ENCODE results near the gene DOK5.
"Not testable (repeated sequence)": the region's sequence is repeated elsewhere in the genome, so short reads cannot be mapped to it uniquely, and the experiment has no call there.

DOK5 gene

DNA sequence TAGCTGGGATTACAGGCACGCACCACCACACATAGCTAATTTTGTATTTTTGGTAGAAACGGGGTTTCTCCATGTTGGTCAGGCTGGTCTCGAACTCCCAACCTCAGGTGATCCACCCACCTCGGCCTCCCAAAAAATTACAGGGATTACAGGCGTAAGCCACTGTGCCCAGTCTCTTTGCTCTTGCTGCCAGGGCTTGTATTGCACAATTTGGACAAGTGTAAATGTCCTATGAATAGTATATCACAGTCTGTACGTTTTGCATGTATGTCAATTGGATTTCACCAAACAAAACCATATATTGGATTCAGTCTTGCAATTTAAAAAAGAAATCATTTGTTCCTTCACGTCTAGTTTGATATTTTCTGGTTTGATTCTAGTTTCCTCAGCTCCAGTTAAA, 2.1 kb upstream of the DOK5 start:
- no peak for DNase-seq

DNA sequence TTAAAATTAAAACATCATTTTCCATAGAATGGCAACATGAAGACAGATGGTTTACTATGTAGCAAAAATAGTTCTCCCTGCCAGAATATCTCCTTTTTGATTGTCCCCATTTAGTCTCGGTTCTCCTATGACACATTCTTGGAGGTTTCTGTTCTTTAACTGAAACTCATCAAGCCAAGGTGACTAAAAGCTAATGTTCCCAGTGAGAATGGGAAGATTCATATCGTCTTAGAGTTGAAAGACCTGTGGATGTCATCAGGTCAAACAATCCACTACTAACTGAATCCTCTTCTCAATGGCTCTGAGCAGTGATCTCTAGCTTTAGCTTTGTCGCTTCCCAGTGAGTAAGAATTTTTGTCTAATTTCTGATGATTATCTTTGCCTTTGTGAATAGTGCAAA, 1.3 kb upstream of the DOK5 start:
- DNase-seq, result no peak

DNA sequence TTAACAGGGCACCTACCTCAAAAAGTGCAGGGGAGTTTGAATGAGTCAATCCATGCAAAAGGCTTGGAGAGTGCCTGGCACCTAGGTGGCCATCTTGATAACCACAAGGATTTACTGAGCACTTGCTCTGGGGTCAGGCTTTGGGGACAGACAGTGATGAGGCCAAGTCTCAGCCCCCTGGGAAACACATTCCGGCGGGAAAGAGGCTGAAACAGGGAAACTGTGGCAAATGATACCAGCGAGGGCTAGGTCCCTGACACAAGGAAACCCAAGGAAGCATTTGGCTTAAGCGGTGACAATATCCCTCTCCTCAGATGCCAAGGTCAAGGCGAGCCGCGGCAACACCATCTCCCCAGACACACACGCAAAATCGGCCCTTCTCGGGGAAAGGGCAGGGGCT, 527 bp upstream of the DOK5 start:
- no peak for DNase-seq

DNA sequence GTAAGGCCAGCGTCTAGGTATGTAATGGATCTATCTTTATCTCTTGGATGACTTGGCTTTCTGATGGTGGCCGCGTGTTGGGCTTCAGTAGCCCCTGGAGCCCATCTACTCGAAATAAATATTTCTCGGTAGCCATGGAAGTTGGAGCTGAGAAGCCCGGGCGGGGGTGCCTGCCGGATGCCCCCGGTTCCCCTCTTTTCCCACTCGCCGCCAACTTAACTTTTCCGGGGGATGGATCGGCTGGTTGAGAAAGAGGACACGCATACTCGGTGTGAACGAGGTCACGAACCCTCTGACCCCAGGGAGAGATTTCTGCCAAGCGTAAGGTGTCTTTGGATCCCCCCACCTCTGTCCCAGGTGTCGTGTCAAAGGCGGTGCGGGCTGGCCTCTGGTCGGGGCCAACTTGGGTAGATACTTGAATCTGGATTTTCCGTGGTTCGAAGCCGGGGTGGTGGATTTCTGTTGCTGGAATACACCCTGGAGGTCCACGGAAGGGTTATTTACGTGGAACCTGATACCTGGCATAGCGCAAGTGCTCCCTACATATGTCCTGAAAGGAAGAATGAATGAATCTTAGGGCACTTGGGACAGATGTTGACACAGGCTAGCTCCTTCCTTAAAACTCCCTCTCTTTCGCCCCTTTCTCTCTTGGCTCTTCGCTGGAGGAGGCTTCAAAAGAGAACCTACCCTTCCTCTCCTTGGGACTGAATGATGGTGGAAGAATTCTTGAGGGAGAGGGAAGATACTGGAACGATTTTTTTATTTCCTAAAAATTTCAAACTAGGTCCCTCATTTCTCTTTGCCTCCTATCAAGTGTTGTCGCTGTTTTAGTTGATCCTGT, 996 bp downstream of the DOK5 start:
- DNase-seq, result no peak

DNA sequence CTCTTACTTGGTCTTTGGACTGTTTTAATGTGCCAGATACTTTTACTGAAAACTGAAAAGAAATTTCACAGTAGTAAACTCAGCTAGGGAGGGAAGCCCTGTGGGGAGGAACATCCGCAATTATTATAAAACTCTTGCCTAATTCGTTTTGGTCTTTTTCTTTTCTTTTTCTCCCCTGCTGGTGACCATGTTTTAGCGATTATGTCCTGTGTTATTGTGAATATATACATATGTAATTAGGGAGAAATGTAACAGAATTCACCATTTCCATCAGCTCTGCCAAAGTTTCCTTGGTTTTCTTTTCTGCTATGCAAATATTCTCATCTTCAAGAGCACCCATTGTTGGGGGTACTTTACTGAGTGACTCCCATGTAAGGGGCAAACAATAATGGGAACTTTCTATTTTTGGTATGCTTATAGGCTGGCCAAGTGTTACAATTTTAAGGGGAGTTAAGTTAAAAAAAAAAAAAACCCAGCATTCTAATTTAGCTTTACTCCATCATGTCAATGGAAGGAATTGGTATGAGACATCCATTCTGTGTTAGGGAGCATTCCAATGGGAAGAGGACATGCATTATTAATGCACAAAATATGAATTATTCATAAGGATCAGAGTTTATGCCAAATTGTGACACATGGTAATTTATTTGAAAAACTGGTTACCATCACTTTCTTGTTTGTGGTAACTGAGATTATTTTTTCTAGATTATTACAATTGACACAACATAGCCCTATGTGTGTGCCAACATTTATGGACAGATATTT, 2.0 kb downstream of the DOK5 start:
- DNase-seq, result no peak

DNA sequence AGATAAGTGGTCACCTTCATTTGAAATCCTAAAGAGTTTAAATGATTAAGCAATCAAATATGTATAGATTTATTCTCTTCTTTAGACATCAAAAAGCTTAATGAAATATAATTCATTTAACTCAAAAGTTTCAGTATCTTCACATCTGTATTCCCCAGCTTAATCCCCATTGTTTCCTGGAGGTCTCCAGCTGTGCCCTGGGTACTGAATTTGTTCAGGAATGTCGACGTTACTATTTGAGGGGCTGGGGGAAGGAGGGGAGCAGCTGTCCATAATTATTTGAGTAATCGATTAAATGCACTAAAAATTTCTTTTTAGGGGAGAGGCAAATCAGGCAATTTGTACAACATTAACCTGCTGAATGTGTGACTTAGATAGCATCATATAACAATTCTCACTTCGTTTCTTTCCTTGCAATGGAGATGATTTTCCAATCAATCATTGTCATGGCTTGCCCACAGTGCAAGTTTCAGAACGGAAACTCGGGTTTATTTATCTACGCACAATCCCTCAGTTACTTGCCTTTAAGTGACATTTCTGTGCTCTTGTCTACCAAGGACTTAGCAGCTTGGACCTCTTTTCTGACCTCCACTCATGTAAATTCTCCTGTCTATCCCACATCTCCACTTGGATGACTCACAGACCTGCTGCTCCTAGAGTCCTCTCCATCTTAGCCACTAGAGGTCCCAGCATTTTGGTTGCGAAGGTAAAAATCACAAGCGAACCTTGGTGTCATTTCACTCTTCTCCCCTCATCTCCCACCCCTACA, 3.9 kb downstream of the DOK5 start:
- DNase-seq, result no peak

DNA sequence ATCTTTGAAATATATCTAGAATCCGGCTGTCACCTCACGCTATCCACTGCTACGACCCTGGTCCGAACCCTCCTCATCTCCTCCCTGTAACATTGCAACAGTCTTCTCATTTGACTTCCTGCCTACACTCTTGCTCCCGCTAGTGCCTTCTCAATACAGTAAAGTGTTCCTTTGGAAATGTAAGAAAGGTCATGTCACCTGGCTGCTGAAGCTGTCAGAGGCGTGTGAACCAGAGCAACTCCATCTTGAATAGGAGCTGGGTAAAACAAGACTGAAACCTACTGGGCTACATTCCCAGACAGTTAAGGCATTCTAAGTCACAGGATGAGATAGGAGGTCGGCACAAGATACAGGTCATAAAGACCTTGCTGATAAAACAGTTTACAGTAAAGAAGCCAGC, 4.5 kb downstream of the DOK5 start:
- DNase-seq, result not testable (repeated sequence)

DNA sequence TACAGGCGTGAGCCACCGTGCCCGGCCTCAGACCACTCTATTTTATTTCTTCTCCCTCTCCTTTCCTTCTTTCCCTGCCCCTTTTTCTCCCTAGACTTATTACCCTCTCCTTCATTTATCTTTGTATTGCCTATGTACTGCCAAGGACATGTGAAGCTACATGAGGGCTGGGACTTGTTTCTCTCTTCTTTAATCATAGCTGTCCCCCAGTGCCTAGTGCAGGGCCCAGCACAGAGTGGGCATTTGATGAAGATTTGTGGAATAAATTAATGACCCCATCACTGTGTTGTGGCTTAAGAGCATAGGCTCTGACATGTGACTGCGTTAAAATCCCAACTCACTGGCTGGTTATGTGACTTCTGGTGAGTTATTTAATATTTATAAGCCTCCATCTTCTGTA, 6.0 kb downstream of the DOK5 start:
- no peak for DNase-seq

DNA sequence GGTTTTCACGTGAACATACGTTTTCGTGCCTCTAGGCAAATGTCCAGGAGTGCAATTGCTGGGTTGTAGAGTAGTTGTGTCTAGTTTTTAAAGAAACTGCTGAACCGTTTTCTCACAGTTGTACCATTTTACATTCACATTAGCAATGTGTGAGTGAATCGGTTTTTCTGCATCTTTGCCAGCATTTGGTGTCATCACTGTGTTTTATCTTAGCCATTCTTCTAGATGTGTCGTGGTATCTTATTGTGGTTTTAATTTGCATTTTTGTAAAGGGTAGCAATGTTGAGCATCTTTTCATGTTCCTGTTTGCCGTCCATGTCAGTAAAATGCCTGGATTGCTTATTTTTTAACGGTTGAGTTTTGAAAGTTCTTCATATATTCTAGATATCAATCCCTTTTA, 10.2 kb downstream of the DOK5 start:
- DNase-seq, result no peak

DNA sequence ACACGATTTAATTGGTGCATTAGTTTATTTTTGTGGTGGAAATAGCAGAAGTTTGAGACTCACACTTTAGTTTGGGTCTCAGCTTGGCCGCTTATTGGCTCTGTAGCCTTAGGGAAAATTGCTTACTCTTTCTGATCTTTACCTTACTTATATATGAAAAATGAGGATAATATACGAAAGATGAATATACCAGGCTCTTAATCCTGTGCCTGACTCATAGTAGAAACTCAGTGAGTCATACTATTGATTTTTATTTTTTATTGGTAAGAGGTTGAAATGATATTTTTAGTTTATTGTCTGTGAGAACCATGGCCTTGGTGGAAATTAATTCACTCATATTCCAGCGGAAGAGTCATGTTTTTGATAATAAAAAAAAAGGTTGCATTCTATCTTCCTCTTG, 11.2 kb downstream of the DOK5 start:
- DNase-seq, result no peak

DNA sequence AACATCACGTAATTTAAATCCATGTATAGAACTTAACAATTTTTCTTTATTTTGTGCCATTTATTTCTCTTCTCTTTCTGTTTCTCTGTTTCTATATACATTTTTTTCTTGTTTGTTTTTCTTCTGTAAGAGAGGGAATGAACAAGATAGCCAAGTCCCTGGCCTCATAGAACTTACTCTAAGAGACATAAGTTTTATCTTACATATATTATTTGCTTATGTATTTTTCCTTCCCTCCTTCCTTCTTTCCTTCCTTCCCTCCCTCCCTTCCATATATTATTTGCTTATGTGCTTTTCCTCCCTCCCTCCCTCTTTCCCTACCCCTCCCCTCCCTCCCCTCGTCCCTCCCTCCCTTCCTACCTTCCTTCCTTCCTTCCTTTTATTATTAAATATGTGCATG, 13.0 kb downstream of the DOK5 start:
- DNase-seq, result no peak

DNA sequence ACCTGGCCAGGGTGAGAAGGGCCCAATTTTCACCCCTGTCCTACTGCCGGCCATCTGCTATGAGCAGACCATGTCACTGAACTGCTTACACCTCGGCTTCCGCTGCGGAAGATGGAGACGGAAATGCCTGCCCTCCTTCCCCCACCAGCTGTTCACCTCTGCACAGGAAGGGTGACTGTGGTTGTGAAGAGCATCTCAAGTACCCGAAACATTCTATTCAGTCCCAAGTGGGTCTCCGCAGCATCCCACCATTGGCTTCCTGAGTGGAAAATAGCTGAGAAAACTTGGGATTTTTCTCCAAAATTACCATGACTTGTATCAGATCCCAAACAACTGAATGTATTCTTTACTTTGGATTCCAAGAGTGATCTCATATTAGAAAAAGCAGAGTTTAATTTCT, 16.1 kb downstream of the DOK5 start:
- DNase-seq, result no peak

DNA sequence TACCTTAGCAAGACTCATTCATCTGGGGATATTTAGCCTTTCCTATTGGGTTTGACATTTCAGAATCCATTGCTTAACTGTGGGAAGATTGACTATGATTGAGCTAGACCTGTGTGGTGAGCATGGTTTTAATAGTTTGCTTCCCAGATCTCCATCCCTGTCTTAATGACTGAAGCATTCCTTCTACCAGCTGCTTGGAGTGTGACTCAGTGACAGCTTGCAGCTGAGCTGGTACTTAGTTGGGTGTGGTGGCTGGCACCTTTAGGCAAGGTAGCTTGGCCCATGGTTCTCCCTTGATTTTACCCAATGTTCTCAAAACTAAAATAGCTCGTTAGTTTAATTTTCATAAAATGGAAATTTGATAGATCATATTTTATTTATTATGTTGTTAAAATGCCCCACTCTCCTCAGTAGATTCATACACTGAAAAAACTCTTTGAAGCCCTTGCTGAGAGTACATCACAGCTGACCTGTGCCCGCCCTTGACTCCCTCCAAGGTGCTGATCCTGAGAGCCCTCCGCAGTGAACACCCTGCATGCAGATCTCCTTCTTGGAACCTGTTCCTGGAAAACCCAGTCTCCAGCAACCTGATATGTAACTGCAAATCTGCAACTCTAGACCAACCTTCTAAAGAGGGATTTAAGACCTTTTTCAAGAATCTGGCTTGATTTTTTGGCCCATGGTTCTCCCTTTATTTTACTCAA, 19.1 kb downstream of the DOK5 start:
- DNase-seq, result no peak

DNA sequence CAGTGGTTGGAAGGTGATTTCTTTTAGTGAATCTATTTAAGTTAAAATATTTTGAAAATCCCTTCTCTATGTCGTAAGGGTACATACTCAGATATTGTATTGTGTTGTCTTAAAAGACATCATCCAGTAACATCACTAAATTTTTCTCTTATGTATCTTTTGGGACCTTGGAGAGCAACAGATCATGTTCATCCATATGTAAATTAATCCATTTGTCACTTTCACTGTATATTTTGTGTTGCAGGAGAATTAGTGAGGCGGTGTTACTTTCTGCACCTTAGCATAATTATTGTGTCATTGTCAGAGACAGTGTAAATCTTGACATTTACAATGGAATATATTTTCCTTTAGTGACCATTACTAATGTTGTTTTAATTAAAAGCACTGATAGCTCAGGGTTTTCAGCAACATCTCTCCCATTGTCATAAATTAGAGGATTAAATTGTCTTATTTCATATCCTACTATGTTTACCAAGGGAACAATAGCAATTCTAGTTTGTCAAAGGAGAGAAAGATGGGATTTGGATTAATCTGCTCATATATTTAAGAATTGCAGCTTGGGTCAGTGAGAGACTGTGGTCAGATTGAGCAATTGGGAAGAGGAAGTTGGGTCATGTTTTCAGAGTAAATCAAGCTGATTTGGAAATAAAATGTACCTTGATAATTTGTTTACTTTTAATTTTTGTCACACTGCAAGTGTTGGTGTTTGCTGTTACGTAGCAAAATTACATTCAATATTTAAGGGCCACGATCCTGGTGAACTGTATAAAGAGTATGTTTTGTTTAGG, 22.7 kb downstream of the DOK5 start:
- no peak for DNase-seq

DNA sequence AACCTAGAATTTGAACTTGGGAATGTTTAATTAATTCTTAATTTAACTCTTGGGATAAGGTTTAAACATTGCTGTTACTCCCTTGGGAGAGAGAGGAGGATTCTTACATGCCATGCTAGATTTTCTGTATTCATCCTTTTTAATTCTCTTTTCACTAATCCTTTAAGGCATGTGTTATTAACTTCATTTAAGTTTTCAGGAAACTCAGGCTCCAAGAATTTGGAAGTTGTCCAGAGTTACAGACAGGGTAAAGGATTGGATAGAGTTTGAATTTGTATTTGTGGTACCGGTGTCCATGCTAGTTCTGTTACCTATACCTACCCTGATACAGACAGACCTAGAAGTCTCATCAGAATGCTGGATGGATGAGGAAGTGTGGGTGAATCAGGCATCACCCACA, 23.7 kb downstream of the DOK5 start:
- DNase-seq, result no peak

DNA sequence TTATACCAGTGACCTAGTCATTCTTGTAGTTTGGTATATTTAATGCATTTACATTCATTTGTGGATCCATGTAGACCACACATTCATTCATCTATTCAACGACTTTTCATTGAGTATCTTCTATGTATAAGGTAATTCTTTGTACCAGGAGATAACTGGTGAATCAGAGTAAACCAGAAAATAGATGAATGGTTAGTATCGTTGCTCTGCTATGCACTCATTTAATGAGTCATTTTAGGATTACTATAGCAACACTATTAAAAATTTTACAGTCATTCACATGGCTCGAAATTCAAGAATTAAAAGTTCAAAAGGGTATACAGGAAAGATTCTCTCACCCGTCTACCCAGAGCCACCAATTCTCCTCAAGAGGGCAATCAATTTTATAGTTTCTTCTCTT, 26.8 kb downstream of the DOK5 start:
- DNase-seq, result no peak

DNA sequence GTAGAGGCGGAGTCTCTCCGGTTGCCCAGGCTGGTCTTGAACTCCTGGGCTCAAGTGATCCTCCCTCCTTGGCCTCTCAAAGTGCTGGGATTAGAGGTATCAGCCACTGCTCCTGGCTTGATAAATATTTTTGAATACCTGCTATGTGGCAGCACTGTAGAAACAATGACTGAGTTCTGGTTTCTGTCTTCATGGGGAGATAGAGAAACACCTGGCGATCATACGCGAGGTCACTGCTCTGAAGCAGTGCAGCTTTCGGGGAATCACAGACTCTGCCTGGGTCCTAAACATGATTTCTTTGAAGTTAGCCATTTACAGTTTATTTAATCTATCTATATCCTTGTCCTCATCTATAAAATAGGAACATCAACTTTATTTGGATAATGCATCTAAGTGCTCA, 31.2 kb downstream of the DOK5 start:
- DNase-seq, result no peak

DNA sequence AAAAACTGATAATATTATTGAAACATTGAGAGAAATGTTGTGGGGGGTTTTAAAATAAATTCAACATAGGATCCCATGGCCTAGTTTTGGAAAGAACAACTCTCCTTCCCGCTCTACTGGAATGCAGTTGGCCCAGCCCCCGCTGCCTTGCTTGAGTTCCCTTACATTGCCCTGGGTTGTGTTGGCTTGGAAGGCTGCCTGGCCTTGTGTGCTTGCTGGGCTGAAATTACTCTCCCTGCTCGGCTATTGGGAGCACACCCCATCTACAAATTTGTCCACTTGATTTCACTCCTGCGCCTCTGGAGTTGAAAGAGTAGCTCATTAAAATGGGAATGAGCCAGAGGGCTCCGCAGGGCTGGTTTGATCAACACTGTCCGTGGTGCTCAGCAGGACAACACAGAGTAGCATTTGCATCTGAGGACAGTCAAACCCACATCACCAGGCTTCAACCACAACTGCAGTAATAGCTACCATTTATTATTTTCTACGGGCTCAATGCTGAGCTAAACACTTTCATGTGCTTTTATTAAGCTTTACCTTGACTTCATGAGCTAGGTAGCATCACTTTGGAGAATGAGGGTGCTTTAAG, 35.2 kb downstream of the DOK5 start:
- DNase-seq, result no peak

DNA sequence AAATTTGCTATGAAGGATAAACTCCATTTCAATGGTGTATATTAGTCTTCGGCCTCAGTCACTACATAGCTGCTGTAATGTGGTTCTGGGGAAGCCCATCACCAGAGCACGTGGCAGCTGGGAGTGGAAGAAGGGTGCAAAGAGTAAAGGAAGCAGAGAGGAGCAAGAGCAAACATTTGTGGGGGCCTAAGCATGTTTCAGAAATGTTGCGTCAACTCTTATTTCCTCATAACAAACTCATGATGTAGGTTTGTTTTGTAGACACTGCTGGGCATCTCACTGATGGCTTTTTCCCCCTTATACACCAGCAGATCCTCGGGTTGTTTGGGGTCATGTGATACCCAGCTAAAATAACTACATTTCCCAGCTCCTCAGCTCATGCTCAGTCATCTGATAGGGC, 37.3 kb downstream of the DOK5 start:
- DNase-seq, result no peak

DNA sequence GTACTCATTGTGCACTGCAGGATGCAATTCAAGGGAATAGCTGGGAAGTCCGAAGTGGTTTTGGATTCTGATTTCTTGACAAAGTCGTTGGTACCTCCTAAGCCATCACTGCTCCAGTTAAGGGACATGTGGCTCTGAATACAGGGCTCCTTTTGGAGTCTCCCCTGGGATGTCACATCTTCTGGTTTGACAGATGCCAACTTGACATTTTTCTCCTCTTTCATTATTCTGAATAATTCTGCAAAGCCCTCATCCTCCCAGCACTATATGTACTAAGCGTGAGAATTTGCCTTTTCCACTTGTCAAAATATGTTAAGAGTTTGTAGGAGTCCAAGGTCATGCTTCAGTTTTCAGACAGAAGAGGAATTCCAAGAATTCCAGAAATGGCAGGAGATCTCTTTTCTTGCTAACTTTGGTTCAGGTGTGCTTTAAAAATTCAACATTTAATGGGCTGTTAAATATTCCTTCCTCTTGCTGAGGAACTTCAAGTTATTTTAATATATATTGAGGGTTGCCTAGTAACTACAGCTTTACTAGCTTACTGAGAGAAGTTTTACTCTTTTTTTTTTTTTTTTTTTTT, 38.7 kb downstream of the DOK5 start:
- no peak for DNase-seq

DNA sequence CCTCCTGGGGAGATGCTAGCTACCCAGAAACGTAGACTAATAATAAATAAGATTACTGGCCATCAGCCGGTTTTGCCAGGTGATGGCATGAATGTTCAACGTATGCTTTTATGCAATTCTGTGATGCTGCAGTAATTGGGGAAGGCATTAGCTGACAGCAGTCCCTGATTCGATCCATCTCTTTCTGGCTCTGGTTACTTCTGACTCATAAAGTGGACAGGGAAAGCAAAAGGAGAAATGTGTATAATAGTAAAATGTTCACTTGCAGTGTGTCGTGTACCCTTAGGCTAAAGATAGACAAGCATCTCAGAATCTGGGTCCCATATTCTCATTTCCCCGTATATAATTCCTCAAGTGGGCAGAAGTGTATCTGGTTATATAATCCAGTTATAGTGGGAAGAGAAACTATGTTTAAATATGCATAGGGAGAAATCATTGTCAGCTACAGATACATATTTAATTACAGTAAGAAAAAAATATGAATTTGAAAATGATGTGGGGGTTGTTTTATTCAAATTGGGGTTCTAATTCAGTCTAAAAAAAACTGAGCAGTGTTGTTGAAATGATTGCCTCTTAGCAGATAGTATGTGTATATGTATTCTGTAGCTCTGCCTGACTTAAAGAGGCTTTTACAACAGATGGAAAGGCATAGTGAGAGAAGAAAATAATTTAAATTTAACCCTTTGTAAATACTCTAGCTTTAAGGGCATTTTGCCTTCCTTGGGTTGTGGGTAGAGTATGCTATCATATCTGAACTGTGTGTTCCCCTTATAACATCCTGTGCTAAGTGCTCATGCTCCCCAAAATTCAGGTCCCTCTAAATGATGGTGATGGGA, 40.6 kb downstream of the DOK5 start:
- no peak for DNase-seq

Measured in NCI-H1436 (cell line).